Inflammatory macrophage (primary cell): Measurements from ENCODE around the gene METTL21A.
"Not testable (repeated sequence)": the region's sequence is repeated elsewhere in the genome, so short reads cannot be mapped to it uniquely, and the experiment has no call there.

Source experiments
- DNase-seq, 2 donors: peaks; one replicate each; pipeline ENCODE4 v3.0.0-alpha.2; 2020 to 2022
- total RNA-seq, 18 experiments: gene quantifications; one replicate each; lab custom pipeline; 2026; ENCODE audit warnings: mixed read lengths in 6 of 18, inconsistent platforms in 2 of 18; lab: John Stamatoyannopoulos, UW

METTL21A gene
- 1.9 to 18.0 (median 12.8) reads per million in 18 experiments for total RNA-seq

GRCh38 chr2:207625014-207625907 lies at the start of gene METTL21A:
TSS of gene METTL21A (minus strand) at chr2:207625394. CDS start at chr2:207624375, 1,019 bp downstream.
- peak; percentile 89 to 94 for DNase-seq

GRCh38 chr2:207674826-207675225 lies 49.6 kb upstream of the METTL21A start:
- DNase-seq = no peak

- DNase-seq = no peak
These were observed 49.1 kb upstream of the METTL21A start for GRCh38 chr2:207674266-207674774.

DNA sequence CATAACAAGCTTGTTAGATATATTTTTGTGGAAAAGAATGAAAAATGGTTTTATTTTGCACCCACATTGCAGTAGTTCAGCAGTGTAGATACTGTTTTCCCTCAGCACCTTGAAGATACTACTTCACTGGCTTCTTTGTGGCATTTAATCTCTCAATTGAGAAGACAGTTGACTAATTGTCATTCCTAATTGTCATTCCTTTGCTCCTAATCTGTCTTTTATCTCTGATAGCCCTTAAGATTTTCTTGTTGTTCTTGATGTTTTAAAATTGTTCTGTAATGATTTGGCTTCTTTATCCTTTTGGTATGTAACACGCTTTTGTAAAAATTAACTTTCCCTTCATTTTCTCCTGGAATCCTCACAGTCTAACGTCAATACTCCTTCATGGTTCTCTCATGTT lies 48.2 kb upstream of the METTL21A start:
- no peak for DNase-seq

GRCh38 chr2:207670887-207671286 lies 45.7 kb upstream of the METTL21A start:
- DNase-seq = no peak

GRCh38 chr2:207663870-207664545 lies 38.8 kb upstream of the METTL21A start:
- no peak for DNase-seq

DNA sequence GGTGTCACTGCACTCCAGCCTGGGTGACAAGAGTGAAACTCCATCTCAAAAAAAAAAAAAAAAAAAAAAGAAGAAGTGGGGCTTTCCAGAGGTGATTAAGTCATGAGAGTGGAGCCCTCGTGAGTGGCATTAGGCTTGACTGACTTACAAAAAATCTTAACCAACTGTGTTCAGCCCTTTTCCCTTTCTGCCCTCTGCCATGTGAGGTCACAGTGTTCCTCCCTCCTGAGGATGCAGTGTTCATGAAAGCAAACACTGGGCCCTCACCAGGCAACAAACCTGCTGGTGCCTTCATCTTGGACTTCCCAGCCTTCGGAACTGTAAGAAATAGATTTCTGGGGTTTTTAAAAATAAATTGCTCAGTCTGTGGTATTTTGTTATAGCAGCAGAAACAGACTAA lies 37.0 kb upstream of the METTL21A start:
- peak; percentile 94 for DNase-seq

DNA sequence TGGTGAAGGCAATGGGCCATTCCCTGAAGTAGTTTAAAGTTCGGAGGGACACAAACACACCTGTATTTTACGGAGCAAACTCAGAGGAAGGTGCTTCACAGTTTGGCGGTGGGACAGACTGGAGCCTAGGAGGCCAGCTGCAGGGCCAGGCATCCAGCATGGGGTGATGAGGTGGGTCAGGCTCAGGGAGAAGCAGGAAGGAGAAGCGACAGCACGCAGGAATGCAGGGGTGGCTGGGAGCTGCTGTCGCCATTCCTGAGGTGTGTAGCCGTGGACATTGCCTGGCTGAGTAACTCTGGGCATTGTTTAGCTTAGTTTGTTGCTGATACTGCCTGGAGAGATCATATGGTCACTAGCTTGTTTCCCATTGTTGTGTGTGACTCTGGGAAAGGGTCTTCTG lies 35.8 kb upstream of the METTL21A start:
- no peak for DNase-seq

- DNase-seq = peak; percentile 43 to 56
These were observed 33.0 kb upstream of the METTL21A start for GRCh38 chr2:207658156-207658555.

- DNase-seq = no peak
These were observed 29.8 kb upstream of the METTL21A start for GRCh38 chr2:207655000-207655399.

GRCh38 chr2:207646582-207646981 lies 21.4 kb upstream of the METTL21A start:
- DNase-seq = not testable (repeated sequence)

DNA sequence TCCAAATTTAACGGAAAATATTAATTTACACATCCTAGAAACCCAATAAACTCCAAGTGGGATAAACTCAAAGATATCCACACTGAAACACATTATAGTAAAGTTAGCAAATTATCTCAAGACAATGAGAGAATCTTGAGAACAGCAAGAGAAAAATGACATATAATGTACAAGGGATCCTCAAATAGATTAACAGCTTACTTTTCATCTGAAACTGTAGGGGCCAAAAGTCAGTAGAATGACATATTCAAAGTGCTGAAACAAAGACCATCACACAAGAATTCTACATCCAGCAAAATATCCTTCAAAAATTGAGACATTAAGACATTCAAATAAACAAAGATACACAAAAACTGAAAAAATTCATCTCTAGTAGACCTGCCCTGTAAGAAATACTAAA lies 18.7 kb upstream of the METTL21A start:
- no peak for DNase-seq

DNA sequence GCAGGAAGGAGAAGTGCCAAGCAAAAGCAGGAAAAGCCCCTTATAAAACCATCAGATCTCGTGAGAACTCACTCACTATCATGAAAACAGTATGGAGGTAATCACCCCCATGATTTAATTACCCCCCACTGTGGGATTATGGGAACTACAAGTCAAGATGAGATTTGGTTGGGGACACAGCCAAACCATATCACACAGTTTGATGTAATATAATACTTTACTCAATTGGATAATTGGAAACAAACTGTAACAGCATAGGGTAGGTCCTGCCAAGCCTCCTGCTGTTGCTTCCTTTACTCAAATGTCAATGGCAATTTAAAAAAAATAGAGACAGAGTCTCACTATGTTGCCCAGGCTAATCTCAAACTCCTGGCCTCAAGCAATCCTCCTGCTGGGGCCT lies 15.5 kb upstream of the METTL21A start:
- no peak for DNase-seq

- no peak for DNase-seq
These were observed 15.0 kb upstream of the METTL21A start for GRCh38 chr2:207640160-207640559.

DNA sequence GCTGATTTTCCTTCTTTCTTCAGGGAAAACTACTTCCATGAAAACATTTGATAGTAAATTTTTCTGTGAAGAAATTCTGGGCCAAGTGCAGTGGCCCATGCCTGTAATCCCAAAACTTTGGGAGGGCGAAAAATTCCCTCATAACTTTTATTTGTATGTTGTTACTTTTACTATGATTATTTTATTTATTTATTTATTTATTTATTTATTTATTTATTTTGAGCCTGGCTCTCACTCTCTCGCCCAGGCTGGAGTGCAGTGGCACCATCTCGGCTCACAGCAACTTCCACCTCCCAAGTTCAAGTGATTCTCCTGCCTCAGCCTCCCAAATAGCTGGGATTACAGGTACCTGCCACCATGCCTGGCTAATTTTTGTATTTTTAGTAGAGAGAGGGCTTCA lies 14.1 kb upstream of the METTL21A start:
- not testable (repeated sequence) for DNase-seq

DNA sequence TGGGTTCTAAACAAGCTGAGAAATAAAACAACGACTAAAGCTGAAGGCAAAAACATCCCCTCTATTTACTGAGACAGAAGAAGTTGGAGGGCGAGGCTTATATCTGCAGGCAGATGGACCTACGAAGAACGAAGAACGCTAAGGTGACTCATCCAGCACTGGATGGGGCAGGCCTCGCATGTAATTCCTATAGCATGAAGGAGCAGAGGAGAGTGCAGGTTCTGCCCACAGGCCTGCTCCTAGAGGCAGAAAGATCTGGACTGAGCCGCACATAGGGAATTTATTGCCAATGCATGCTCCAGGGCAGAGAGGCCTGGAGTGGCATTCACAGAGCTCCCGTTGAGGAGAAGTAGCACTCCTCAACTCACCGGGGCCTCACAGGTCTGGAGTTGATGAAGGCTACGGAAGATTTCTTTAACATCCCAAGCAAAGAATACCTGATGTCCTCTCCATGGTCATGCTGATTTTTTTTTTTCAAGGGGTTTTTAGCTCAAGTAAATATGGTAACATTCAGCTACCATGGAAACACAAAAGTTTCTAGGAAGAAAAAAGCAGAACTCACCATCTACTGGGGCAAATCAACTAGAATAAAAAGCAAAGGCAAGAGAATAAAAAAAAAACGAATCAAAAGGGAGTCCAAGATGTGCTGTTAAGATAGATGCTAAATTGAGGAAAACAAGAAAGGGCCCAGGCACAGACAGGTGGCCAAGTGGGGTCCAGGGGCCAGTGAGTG lies 10.4 kb upstream of the METTL21A start:
- DNase-seq = peak in 1 of 2 donors; percentile 32

DNA sequence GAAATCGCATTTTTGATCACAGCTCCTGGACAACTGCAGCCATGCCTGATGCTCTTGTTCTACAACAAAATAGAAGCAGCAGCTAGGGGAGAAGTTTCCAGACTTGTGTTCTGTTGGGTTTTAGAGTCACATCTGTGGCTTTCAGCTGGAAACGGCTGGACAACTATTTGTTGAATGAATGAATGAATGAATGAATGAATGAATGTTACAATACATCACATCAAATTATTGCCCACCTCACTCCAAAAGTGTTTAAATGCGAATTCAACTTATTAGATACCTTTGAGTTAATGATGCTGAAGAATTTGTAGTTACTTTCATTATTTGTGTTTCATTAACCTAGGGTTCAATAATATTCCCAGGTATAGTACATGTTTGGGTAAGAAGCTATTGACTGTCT lies 8.5 kb upstream of the METTL21A start:
- no peak for DNase-seq

GRCh38 chr2:207632575-207633493 lies 7.6 kb upstream of the METTL21A start:
- peak; percentile 92 for DNase-seq

- no peak for DNase-seq
These were observed 5.3 kb upstream of the METTL21A start for GRCh38 chr2:207630491-207630890.

- no peak for DNase-seq
These were observed 4.4 kb upstream of the METTL21A start for GRCh38 chr2:207629553-207629952.

- DNase-seq = peak; percentile 79 to 84
These were observed 795 bp downstream of the METTL21A start for GRCh38 chr2:207624185-207625013.
